IPS DF 19.7 (cell line): Measurements from ENCODE around the gene ANGPT4.

Experiments
- DNase-seq: peaks from one replicate; pipeline ENCODE4 v3.0.0-alpha.2; 2013; ENCODE audit warnings: low read depth, low spot score

ANGPT4 gene

GRCh38 chr20:940926-941325 is 24.8 kb upstream of the ANGPT4 start:
- DNase-seq, result no peak

DNA sequence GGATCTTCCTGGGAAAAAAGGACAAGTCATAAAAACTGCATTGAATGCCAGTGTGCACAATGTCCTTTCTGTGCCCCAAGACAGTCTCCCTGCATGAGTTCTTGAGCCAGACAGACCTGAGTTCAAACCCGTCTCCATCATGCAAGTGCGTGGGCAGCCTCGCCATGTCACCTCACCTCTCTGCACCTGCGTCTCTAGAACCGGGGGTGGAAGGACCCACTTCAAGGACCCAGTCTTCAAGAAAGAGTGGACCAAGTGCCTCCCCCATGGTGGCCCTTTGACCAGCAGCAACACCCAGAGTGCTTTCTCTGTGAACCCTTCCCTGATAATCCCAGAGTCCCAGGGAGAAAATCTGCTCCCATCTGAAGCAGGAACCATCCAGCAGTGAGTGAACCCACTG is 23.5 kb upstream of the ANGPT4 start:
- no peak for DNase-seq

GRCh38 chr20:934186-934840 is 18.2 kb upstream of the ANGPT4 start:
- no peak for DNase-seq

DNA sequence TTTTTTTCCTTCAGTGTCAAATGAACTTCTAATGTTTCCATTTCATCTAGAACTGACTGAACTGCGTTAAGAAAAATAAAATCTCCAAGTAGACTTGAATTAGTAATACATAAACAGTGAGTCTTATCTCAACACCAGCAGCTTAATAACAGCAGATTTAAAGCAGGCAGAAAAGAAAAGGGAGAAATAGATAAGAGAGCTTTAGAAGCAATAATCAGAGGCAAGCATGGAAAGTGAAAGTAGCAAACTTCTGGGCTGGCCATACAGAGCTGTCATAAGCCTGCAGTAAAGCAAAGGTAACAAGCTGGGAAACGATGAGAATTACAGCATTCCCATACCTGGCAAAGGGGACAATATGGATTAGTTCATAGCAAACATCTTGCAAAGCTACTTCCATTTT is 16.9 kb upstream of the ANGPT4 start:
- no peak for DNase-seq

DNA sequence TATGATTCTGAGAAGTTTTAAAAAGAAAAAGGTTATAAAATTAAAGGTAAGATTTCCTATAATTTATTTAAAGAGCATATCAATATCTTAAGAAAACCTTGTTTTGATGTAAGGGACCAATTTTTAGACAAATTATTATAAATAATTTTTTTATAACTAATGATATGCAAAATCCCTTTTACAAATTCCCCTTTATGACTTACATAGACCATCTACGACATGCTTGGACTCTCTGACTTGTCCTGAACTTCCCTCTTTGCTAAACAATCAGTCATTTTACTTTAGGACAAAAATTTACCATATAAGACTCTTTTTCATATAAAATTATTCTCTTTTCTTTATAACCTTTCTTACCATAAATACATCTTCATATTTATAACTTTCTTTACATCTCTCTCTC is 15.3 kb upstream of the ANGPT4 start:
- no peak for DNase-seq

- no peak for DNase-seq
Observed at GRCh38 chr20:926670-927069, 10.5 kb upstream of the ANGPT4 start.

DNA sequence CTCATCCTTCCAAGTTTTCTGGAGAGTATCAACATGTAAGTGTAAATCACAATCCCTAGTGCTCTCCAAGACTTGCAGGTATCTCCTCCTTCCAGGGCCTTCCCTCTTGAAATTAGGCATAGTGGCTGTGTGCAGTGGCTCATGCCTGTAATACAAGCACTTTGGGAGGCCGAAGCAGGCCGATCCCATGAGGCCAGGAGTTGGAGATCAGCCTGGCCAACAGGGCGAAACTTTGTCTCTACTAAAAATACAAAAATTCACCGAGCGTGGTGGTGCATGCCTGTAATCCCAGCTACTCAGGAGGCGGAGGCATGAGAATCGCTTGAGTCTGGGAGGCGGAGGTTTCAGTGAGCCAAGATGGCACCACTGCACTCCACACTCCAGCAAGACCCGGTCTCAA is 9.4 kb upstream of the ANGPT4 start:
- DNase-seq, result no peak

- no peak for DNase-seq
Observed at GRCh38 chr20:924639-925038, 8.5 kb upstream of the ANGPT4 start.

GRCh38 chr20:922781-923180 is 6.6 kb upstream of the ANGPT4 start:
- no peak for DNase-seq

GRCh38 chr20:921068-921467 is 4.9 kb upstream of the ANGPT4 start:
- DNase-seq, result no peak

DNA sequence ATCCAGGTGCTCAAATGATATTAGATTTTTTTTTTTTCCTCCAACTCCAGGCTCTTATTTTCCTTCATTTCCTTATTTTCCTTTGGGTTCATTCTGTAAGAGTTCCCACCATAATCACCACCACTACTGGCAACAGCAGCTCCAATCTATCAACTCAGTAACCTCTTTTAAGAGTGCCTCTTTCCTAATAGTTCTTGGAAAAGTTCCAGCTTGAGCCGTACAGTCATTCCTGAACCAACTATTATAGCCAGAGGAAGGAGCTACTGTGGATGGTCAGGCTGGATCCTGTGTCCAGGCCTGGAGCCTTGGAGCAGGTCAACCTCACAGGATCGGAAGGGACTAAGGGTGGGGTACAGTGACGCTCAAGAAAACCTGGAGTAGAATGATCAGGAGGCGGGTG is 4.2 kb upstream of the ANGPT4 start:
- DNase-seq, result no peak

- no peak for DNase-seq
Observed at GRCh38 chr20:919491-919916, 3.4 kb upstream of the ANGPT4 start.

DNA sequence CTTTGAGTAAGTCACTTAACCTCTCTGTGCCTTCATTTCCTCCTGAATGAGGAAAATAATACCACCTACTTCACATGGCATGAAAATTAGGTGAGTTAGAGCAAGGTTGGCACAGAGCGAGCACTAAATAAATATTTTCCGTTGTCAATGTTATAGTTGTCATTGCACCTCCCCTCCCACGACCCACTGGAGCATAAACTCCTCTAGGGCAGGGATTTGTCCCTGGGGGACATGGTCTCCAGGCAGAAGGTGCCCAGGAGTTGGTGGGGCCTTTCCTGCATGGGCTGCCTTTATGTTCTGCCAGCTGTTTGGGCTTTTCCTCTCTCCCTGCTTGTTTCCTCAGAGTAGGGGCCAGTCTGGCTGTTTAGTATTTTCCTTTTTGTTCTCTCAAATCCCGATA is 1.3 kb upstream of the ANGPT4 start:
- DNase-seq, result no peak

DNA sequence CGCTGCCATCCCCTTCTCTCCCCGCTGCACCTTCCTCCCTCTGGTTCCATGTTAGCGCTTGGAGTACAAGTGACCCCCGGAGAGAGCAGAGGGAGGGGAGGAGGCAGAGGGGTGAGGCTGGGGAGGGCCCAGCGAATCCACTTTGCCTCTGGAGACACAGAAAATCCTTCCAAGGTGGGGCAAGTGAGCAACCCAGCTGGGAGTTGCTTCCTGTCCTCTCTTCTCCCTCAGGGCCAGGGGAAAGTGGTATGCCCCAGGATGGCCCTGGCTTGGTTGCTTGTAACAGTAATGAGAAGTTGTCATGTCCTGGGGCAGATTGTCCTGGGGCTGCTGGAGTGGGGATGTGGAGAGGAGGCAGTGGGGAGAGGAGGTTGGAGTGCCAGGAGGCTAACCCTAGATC is 691 bp upstream of the ANGPT4 start:
- no peak for DNase-seq

DNA sequence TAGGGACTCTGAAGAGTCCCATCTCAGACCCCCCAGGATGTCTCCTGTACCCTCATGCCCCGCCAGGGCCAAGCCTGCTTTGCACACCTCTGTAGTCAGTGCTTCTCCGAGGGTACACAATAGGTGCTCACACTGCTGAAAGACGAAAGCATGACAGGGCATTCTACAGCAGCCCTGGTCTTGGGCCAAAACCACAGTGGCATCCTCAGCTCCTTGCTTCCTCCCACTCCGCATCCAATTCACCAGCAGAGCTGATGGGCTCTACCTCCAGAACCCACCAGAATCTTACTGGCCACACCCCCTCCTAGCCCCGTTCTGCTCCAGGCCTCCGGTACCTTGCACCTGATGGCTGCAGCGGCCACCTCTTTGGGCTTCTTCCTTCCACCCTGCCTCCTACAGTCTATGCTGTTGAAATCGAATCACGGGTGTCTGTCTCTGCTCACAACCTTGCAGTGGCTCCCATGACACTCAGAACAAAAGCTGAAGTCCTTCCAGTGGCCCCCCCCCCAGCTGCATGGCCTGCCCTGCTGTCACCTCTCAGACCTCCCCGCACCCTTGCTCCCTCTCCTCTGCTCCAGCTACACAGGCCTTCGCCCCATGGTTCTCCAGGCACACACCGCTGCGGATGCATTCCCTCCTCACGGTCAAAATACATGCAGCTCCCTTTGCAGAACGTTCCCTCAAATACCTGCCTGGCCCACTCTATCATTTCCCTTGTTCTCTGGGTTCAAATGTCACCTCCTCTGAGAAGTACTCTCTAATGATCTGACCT is 1.2 kb downstream of the ANGPT4 start:
- no peak for DNase-seq

- no peak for DNase-seq
Observed at GRCh38 chr20:913306-913849, 2.8 kb downstream of the ANGPT4 start.

GRCh38 chr20:911882-912600 is 4.1 kb downstream of the ANGPT4 start:
- no peak for DNase-seq

- DNase-seq, result no peak
Observed at GRCh38 chr20:910870-911770, 5.0 kb downstream of the ANGPT4 start.

DNA sequence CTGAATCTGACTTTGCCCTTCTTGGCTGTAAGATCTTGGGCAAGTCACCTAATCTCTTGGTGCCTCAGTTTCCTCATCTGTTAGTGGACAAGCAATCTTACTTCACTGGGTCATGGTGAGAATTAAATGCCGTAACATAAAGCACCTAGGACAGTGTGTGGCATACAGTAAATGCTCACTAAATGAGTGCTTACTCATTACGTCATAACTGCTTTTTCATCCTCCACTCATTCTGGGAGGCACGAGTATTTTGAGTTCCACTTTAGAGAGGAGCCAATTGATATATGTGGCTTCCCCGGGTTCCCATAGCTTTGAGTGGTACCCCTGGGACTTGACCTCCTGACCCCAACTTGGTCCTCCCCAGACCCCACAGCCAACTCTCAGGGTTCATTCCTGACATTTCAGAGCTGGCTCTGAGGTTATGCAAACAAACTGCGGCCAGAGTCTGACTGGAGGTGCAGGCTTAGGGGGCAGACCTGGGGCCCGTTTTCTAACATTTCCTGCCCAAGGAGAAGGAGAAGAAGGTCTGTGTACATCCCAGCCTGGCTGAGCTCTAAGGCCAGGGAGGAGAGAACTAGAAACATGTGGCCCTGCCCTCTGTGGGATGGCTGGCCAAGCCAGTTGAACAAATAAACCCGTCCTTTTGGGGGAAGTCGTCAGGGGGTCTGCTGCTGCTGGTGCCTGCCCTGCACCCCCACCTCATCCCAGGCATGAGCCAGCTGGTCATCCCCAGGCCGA is 5.8 kb downstream of the ANGPT4 start:
- no peak for DNase-seq

- DNase-seq, result no peak
Observed at GRCh38 chr20:909641-910040, 6.5 kb downstream of the ANGPT4 start.
